Activated T-cell treated with anti-CD3 and anti-CD28 coated beads, Interleukin-2, amount 50 U/mL, for 1 hour (primary cell): ENCODE measurements around the gene TERT.

Experiments used
- DNase-seq: peaks from one replicate; pipeline ENCODE4 v3.0.0-alpha.2; 2020

Gene TERT

DNA sequence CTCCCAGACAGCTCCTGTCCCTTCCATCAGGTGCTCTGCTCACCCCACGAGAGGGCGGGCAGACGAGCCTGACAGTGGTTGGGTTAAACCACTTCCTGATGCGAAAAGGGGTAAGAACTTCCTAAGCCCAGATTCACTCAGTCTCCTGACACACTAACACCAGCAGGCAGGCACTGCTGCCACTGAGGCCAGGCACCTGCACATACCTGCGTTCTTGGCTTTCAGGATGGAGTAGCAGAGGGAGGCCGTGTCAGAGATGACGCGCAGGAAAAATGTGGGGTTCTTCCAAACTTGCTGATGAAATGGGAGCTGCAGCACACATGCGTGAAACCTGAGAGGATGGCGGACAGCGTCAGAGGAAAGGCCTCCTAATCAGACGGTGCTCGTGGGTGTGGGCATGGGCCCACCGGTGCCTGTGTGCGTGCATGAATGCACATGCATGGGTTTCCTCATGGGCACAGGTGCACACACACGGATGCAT, 39.7 kb downstream of the TERT start:
- DNase-seq: peak; percentile 56

DNA sequence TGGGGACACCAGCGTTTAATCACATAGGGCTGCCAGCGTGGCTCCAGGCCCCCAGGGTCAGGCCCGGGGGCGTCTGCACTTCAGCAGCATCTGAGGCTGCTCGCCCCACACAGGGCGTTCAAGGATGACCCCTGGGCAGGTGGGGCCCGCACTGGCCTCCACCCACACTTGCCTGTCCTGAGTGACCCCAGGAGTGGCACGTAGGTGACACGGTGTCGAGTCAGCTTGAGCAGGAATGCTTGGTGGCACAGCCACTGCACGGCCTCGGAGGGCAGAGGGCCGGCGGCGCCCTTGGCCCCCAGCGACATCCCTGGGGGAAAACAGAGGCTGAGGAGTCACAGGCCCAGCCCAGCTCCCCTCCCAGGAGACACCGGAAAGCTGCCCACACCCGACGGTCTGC, 40.7 kb downstream of the TERT start:
- no peak for DNase-seq

- DNase-seq: no peak
Measured at GRCh38 chr5:1253456-1254105, 41.3 kb downstream of the TERT start.

DNA sequence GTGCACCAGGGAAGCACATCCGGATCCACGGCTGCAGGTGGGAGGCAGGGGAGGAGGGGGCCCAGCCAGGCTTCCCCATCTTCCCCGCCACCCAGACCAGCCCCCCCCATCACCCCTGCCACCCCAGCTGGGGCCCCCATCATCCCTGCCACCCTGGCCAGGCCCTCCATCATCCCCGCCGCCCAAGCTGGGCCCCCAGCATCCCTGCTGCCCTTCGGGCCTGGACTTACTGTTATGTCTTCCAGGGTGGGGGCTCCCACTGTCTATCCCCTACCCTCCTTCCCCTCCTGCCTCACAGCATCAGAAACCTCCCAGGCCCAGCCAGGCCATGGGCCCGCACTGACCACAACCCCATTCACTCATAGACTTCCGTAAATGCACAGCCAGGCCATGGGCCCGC, 42.2 kb downstream of the TERT start:
- DNase-seq: no peak

GRCh38 chr5:1251678-1252580, 42.9 kb downstream of the TERT start:
- no peak for DNase-seq

DNA sequence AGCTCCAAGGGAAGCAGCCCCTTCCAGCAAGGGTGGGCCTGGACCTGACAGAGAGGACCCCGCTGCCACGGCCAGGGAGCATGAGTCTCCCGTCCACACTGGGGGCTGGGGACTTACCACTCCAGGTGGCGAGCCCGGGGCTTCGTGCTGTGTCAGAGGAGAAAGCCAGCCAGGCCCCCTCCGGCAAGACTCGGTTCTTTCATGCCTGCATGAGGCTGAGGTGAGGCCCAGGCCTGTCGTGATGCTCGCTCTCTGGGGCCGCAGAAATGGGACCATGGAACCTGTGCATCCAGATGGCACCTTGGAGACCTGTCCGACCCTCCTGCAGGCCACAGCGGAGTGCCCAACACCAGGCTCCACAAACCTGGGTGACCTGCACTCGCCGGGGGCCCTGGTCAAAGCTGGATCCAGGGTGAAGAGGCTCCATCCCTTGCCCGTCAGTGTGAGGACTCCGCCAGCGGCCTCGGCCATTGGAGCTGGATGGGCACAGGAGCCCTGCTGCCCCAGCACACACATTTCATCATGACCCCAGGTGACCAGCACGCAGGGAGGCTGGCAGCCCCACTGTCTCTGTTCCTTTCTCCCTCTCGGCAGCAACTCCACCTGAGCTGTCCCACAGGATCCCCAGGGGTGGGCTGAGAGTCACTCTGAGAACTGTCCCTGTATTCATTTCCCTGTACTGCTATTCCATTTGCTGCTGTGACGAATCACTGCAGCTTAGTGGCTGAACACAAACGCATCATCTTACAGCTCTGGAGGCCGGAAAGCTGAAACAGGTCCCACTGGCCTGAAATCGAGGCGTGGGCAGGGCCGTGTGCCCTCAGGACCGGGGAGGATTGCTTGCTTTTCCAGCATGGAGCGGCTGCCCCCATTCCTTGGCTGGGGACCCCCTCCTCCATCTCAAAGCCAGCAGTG, 45.2 kb downstream of the TERT start:
- DNase-seq: no peak

GRCh38 chr5:1247811-1248210, 47.1 kb downstream of the TERT start:
- DNase-seq: no peak

DNA sequence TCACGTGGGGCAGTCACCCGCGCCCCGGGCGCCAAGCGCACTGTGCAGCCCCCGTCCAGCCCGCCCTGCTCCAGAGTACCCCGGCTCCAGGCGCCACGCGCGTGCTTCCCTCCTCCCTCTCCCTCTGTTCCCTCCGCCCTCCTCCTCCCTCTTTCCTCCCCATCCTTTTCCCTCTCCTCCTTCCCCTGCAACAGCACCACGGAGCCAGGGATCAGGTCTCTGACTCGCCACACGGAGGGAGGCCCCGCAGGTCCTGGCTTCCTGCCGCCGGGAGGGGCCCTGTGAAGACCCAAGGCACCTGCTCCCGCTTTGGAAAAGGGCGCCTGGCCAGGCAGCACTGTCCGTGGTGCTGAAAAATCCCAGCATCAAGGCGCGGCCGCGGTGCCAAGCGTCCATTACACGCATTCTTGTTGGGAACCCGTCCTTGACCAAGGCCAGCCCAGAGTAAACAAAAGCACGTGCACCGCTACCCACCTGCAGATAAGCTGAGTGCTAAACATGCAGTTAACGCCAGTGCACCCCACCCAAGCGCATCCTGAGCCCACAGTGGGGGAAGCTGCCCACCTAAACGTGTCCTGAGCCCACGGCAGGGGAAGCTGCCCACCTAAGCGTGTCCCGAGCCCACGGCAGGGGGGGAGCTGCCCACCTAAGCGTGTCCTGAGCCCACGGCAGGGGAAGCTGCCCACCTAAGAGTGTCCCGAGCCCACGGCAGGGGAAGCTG, 48.0 kb downstream of the TERT start:
- DNase-seq: peak; percentile 25

GRCh38 chr5:1245905-1246576, 48.8 kb downstream of the TERT start:
- DNase-seq: no peak

- no peak for DNase-seq
Measured at GRCh38 chr5:1244976-1245375, 49.9 kb downstream of the TERT start.

DNA sequence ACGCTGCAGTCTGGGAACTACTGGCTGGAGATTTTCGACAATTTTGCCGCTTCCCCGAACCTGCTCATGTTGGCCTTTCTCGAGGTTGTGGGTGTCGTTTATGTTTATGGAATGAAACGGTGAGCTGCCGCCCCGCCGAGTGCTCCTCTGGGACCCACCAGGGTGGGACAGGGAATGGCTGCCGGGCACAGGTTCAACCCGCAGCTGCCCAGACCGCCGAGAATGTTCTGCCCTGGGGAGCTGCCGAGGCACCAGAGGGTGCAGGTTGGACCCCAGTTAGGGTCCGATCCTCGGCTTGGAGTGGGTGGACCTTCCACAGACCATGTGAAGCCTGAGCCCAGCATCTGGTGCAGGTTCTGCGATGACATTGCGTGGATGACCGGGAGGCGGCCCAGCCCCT, 50.6 kb downstream of the TERT start:
- no peak for DNase-seq

GRCh38 chr5:1243487-1244130, 51.3 kb downstream of the TERT start:
- no peak for DNase-seq

DNA sequence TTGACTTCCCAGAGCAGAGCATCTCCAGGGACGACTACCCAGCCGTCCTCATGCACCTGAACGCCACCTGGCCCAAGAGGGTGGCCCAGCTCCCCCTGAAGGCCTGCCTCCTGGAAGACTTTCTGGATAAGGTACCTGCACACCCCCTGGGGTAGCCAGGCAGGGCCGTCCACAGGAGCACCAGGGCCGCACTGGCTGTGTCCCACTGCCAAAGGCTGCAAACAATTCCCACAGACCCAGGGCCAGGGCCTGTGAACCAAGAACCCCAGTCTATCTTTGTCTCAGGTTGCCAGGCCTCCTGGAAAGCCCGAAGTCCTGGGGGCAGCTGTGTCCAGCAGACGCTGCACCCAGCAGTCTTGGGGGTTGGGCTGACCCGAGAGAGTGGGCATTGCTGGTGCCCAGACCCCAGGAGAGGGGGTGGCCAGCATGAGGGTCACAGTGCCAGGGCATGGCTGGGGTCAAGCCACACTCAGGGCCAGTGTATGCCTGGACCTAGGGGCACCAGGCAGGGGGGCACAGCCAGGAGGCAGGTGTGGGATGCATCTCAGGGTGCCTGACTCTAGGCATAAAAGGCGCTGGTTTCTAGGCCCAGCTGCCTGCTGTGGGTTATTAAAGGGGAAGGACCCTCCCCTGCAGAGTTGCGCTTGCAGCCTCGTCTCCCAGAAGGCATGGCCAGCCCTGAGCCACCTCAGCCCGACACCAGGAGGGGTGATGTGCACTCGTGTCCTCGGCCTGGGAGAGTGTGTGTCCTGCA, 52.0 kb downstream of the TERT start:
- no peak for DNase-seq

GRCh38 chr5:1241509-1242080, 53.3 kb downstream of the TERT start:
- no peak for DNase-seq

GRCh38 chr5:1240496-1241260, 54.2 kb downstream of the TERT start:
- no peak for DNase-seq

DNA sequence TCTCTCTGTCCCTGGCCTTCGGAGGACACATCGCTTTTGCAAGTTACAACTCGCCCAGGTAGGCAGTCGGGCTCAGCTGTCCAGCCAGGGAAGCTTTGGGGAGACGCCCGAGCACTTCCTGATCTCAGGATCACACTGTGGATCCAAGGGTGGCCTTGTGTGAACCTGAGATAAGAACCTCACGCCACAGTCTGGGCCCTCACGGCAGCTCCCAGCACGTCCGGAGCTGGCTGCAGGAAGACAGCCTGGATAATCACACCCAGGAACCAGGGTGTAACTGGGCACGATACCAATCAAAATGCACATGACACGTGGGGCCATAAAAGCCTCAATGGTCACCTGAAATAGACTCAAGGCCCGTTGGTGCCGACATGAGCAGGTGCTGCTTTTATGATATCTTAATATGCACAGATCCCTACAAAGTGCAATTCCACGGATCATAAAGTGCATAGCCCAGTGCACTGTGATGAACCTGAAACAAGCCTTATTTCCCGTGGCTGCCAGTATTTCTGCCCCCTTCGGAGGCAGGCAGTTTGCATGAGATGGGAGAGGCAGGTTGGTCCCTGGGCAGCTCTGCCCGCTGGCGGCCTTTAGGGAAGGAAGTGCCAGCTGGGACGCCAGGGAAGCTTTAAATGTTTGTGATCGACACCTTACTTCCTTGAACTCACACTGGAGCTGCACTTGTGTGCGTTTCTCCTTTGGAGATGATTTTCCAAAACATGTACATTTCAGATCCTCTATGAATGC, 55.2 kb downstream of the TERT start:
- no peak for DNase-seq

GRCh38 chr5:1235838-1236237, 59.0 kb downstream of the TERT start:
- no peak for DNase-seq

DNA sequence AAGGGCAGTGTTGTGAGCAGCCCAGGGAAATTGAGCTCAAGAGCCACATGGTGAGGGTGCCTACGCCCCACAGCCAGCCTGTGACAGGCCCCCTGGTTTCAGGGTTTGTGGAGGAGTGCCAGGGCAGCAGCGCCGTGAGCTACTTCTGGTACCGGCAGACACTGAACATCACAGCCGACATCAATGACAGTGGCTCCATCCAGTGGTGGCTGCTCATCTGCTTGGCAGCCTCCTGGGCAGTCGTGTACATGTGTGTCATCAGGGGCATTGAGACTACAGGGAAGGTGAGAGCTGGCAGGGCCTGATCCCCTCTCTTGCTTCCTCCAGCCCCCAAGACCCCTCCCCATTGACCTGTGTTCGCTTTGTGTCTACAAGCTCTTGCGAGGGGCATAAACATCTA, 59.5 kb downstream of the TERT start:
- no peak for DNase-seq

DNA sequence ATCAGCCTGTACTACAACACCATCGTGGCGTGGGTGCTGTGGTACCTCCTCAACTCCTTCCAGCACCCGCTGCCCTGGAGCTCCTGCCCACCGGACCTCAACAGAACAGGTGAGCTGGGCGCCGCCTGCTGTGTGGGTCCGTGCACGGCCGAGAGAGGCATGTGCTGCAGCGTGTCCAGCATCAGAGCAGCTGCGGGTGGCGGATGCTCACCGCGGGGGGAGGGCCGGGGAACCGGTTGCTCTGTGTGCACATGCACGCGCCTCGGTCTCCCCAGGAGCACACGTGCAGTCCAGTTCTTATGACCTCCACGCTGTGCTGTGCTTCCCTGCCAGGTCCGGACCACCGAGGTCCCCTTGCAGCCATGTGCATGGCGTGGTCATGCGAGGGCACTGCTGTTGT, 62.1 kb downstream of the TERT start:
- no peak for DNase-seq
